Osteoblast (primary cell): ENCODE results near the gene TTLL9. TPM values are rescaled to one million over a fixed set of nuclear protein-coding genes. Genes with fewer than 3 reads are reported as not detected.

Experiments
- DNase-seq: peaks from one replicate; pipeline ENCODE4 v3.0.0; 2011; ENCODE audit warnings: low spot score, mixed read lengths; ENCODE audit not compliant: insufficient read length; ENCODE audit errors: missing footprints
- H2AFZ ChIP-seq: 2 replicates; pipeline ENCODE4 v1.6.0; 2011; ENCODE audit warnings: mild to moderate bottlenecking, low read length
- H3K27ac ChIP-seq: 2 replicates; pipeline ENCODE4 v1.5.1; 2011; ENCODE audit warnings: mild to moderate bottlenecking, low read depth, low read length, moderate library complexity
- H3K27me3 ChIP-seq: 2 replicates; pipeline ENCODE4 v1.6.0; 2012; ENCODE audit warnings: mild to moderate bottlenecking, control low read depth, inconsistent platforms, low read length, moderate library complexity; ENCODE audit not compliant: insufficient read depth
- H3K36me3 ChIP-seq: 2 replicates; pipeline ENCODE4 v1.5.1; 2011; ENCODE audit warnings: mild to moderate bottlenecking, low read length, control low read depth, moderate library complexity; ENCODE audit not compliant: insufficient read depth
- H3K4me1 ChIP-seq: 2 replicates; pipeline ENCODE4 v1.5.1; 2011; ENCODE audit warnings: mild to moderate bottlenecking, low read length, control low read depth, moderate library complexity; ENCODE audit not compliant: insufficient read depth
- H3K4me2 ChIP-seq: 2 replicates; pipeline ENCODE4 v1.6.0; 2011; ENCODE audit warnings: mild to moderate bottlenecking, low read length; ENCODE audit not compliant: insufficient read depth
- H3K4me3 ChIP-seq: fragments of 200-600 bp; sonication (generic); 3 replicates; pipeline ENCODE4 v1.5.1; 2012; ENCODE audit warnings: mild to moderate bottlenecking, low read length, inconsistent platforms; ENCODE audit not compliant: insufficient read depth
- H3K79me2 ChIP-seq: 2 replicates; pipeline ENCODE4 v1.6.0; 2012; ENCODE audit warnings: mild to moderate bottlenecking, low read length, control low read depth, inconsistent platforms; ENCODE audit not compliant: insufficient read depth
- H3K9me3 ChIP-seq: 2 replicates; pipeline ENCODE4 v1.5.1; 2011; ENCODE audit warnings: low read depth, low read length, control low read depth
- H4K20me1 ChIP-seq: 2 replicates; pipeline ENCODE4 v1.6.0; 2012; ENCODE audit warnings: mild to moderate bottlenecking, low read length, control low read depth; ENCODE audit not compliant: insufficient read depth
- total RNA-seq: library from RNA; depleted of rRNA; stranded (reverse); fragments of >200 nt; gene quantifications from 2 replicates; pipeline ENCODE4 v1.2.3, GENCODE V29; 2012
- TF ChIP-seq, protein P1 (sequence below): IDR thresholded peaks from 2 replicates; pipeline ENCODE4 v1.5.1; 2011; ENCODE audit warnings: mild to moderate bottlenecking, low read depth, low read length, moderate library complexity; ENCODE audit errors: extremely low read depth

TTLL9 gene
- total RNA-seq, 1 donor = 0.72 TPM

GRCh38 chr20:31974296-31974695, 103.9 kb downstream of the TTLL9 start:
- Histone ChIP-seq H3K27me3 (peaks cover 30% of the 10 kb centered on the region), H3K4me2 (no peak overlapping the region), H3K4me1 (no peaks in the 10 kb centered on the region), H3K27ac (no peak overlapping the region), H3K4me3 (no peak overlapping the region), H3K36me3 (no peaks in the 10 kb centered on the region), H3K9me3 (no peaks in the 10 kb centered on the region), H3K79me2 (no peaks in the 10 kb centered on the region), H2AFZ (no peak overlapping the region), H4K20me1 (no peaks in the 10 kb centered on the region)
- no peak for DNase-seq
- TF ChIP-seq, protein P1, sequence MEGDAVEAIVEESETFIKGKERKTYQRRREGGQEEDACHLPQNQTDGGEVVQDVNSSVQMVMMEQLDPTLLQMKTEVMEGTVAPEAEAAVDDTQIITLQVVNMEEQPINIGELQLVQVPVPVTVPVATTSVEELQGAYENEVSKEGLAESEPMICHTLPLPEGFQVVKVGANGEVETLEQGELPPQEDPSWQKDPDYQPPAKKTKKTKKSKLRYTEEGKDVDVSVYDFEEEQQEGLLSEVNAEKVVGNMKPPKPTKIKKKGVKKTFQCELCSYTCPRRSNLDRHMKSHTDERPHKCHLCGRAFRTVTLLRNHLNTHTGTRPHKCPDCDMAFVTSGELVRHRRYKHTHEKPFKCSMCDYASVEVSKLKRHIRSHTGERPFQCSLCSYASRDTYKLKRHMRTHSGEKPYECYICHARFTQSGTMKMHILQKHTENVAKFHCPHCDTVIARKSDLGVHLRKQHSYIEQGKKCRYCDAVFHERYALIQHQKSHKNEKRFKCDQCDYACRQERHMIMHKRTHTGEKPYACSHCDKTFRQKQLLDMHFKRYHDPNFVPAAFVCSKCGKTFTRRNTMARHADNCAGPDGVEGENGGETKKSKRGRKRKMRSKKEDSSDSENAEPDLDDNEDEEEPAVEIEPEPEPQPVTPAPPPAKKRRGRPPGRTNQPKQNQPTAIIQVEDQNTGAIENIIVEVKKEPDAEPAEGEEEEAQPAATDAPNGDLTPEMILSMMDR = no peak

- Histone ChIP-seq H2AFZ (no peak overlapping the region), H3K4me2 (no peak overlapping the region), H4K20me1 (no peaks in the 10 kb centered on the region), H3K4me1 (no peaks in the 10 kb centered on the region), H3K27me3 (peaks cover 26% of the 10 kb centered on the region), H3K27ac (no peak overlapping the region), H3K4me3 (no peak overlapping the region), H3K79me2 (no peaks in the 10 kb centered on the region), H3K36me3 (no peaks in the 10 kb centered on the region), H3K9me3 (no peaks in the 10 kb centered on the region)
- no peak for DNase-seq
- TF ChIP-seq, protein P1 = no peak
Observed at GRCh38 chr20:31974951-31975487, 104.6 kb downstream of the TTLL9 start.

DNA sequence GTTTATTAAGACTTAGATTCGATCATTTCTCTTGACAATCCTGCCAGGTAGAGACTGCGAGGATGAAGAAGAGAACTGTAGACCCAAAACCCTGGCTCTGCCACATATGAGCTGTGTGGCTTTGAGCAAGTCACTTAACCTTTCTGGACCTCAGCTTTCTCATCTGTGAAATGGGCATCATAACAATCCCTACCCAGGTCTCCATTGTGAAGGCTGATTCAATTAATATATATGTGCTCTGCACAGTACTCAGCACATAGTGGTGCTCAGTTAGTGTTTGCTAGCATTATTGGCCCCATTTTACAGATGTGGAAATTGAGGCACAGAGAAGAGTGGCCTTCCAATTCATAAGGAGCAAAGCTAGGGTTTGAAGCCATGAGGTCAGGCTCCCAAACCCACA, 105.4 kb downstream of the TTLL9 start:
- Histone ChIP-seq H3K4me1 (no peaks in the 10 kb centered on the region), H3K27me3 (peaks cover 24% of the 10 kb centered on the region), H3K9me3 (no peaks in the 10 kb centered on the region), H4K20me1 (no peaks in the 10 kb centered on the region), H2AFZ (no peak overlapping the region), H3K4me2 (no peak overlapping the region), H3K79me2 (no peaks in the 10 kb centered on the region), H3K4me3 (no peak overlapping the region), H3K36me3 (no peaks in the 10 kb centered on the region), H3K27ac (no peak overlapping the region)
- TF ChIP-seq, protein P1 = no peak
- DNase-seq = no peak

DNA sequence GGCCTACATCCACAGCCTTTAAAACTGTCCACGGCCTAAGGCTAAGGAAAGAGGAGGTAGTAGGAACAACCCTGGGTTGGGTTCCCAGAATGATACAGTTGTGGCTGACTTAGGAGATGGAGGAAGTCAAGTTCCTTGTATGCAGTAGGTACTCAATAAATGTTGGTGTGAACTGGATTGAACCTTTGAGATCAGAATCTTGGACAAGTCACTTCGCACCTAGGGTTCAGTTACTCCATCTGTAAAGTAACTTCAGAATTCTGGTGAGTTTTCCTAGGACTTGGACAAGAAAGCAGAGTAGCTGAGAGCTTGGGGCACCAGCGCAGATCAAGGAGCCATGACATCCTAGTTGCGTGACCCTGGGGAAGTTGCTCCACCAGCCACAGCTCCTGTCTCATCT, 106.6 kb downstream of the TTLL9 start:
- no peaks in the 10 kb centered on the region for H3K9me3 ChIP-seq
- no peak overlapping the region for H2AFZ ChIP-seq
- no peaks in the 10 kb centered on the region for H3K36me3 ChIP-seq
- H3K27ac ChIP-seq = no peak overlapping the region
- peaks cover 19% of the 10 kb centered on the region for H3K27me3 ChIP-seq
- DNase-seq = no peak
- H3K79me2 ChIP-seq = no peaks in the 10 kb centered on the region
- no peak overlapping the region for H3K4me2 ChIP-seq
- no peak overlapping the region for H3K4me3 ChIP-seq
- H4K20me1 ChIP-seq = no peaks in the 10 kb centered on the region
- TF ChIP-seq, protein P1 = no peak
- H3K4me1 ChIP-seq = no peaks in the 10 kb centered on the region
